ENCODE measurements around the gene RAD1. TPM values are rescaled to one million over a fixed set of nuclear protein-coding genes. Genes with fewer than 3 reads are reported as not detected.
"Not testable (repeated sequence)": the region's sequence is repeated elsewhere in the genome, so short reads cannot be mapped to it uniquely, and the experiment has no call there.

The RAD1 gene
- total and polyA plus RNA-seq, 7 donors = 11.7 to 25.8 (median 15.8) TPM

- H3K27ac ChIP-seq = no peak overlapping the region
- H3K4me3 ChIP-seq = no peak overlapping the region
- no peaks in the 10 kb centered on the region for H3K9me3 ChIP-seq
- TF ChIP-seq EP300 (IDR thresholded peaks at IDR 0.05) = no peak
- DNase-seq = no peak
- no peaks in the 10 kb centered on the region for H3K27me3 ChIP-seq
- 93 to 96% methylated on average over 5 of the region's 5 CpGs for WGBS, 2 donors
- H3K36me3 ChIP-seq = peaks cover 0 to 41% (median 18%) of the 10 kb centered on the region in 4 donors
- peaks cover 0 to 31% (median 22%) of the 10 kb centered on the region in 4 donors for H3K4me1 ChIP-seq
- intact Hi-C loops (cut with DNase I) = no loop called here
Measured at GRCh38 chr5:34927785-34928184, 12.5 kb upstream of the RAD1 start.

- Histone ChIP-seq H3K9me3 (no peaks in the 10 kb centered on the region), H3K4me3 (no peak overlapping the region), H3K27me3 (no peaks in the 10 kb centered on the region), H3K4me1 (peaks cover 0 to 25% (median 15%) of the 10 kb centered on the region in 4 donors), H3K36me3 (peaks cover 0 to 55% (median 18%) of the 10 kb centered on the region in 4 donors), H3K27ac (no peak overlapping the region)
- WGBS, 2 donors = 86 to 93% methylated on average over 3 of the region's 3 CpGs
- DNase-seq = no peak
- TF ChIP-seq POLR2AphosphoS5 (IDR thresholded peaks at IDR 0.05) = no peak
- TF ChIP-seq EP300 (IDR thresholded peaks at IDR 0.05) = no peak
- no peak for TF ChIP-seq POLR2A (IDR thresholded peaks at IDR 0.05)
- TF ChIP-seq CTCF (IDR thresholded peaks at IDR 0.05) = no peak
- intact Hi-C loops (cut with DNase I) = no loop called here
Measured at GRCh38 chr5:34926318-34926888, 11.1 kb upstream of the RAD1 start.

- peaks cover 0 to 12% (median 7%) of the 10 kb centered on the region in 4 donors for H3K4me1 ChIP-seq
- no peaks in the 10 kb centered on the region for H3K27me3 ChIP-seq
- intact Hi-C loops (cut with DNase I) = no loop called here
- peak overlapping the region in 1 of 4 donors; percentile 50 for H3K27ac ChIP-seq
- H3K36me3 ChIP-seq = peaks cover 0 to 75% (median 21%) of the 10 kb centered on the region in 4 donors
- no peaks in the 10 kb centered on the region for H3K9me3 ChIP-seq
- no peak for TF ChIP-seq CTCF (IDR thresholded peaks at IDR 0.05)
- no peak for TF ChIP-seq EP300 (IDR thresholded peaks at IDR 0.05)
- no peak for TF ChIP-seq POLR2A (IDR thresholded peaks at IDR 0.05)
- no peak for TF ChIP-seq POLR2AphosphoS5 (IDR thresholded peaks at IDR 0.05)
- no peak overlapping the region for H3K4me3 ChIP-seq
- no peak for DNase-seq
Measured at GRCh38 chr5:34924462-34924765, 9.1 kb upstream of the RAD1 start.

GRCh38 chr5:34923694-34924461 is 8.6 kb upstream of the RAD1 start:
- Histone ChIP-seq H3K27ac (peak overlapping the region in 1 of 4 donors; percentile 50), H3K36me3 (peaks cover 0 to 78% (median 21%) of the 10 kb centered on the region in 4 donors)
- TF ChIP-seq POLR2A (IDR thresholded peaks at IDR 0.05) (no peak), CTCF (IDR thresholded peaks at IDR 0.05) (no peak), POLR2AphosphoS5 (IDR thresholded peaks at IDR 0.05) (no peak), EP300 (IDR thresholded peaks at IDR 0.05) (no peak)

GRCh38 chr5:34923256-34923655 is 8.0 kb upstream of the RAD1 start:
- H3K36me3 ChIP-seq = peaks cover 0 to 78% (median 21%) of the 10 kb centered on the region in 4 donors
- 89 to 93% methylated on average over 9 of the region's 9 CpGs for WGBS, 2 donors

More at GRCh38 chr5:34923694-34924461, 8.6 kb upstream of the RAD1 start:
- DNase-seq = no peak
- Histone ChIP-seq H3K27me3 (no peaks in the 10 kb centered on the region), H3K9me3 (no peaks in the 10 kb centered on the region), H3K4me1 (peaks cover 0 to 12% (median 6%) of the 10 kb centered on the region in 4 donors), H3K4me3 (no peak overlapping the region)
- 34 to 50% methylated on average over 3 of the region's 3 CpGs for WGBS, 2 donors
- intact Hi-C loops (cut with DNase I) = no loop called here

More at GRCh38 chr5:34923256-34923655, 8.0 kb upstream of the RAD1 start:
- DNase-seq; H3K9me3 ChIP-seq; H3K4me3 ChIP-seq; H3K27me3 ChIP-seq; H3K4me1 ChIP-seq; intact Hi-C loops (cut with DNase I): not testable (repeated sequence)
- H3K27ac ChIP-seq = peak overlapping the region in 1 of 4 donors; percentile 50

Measured in sigmoid colon (tissue), 7 donors.